ENCODE results near the gene PACS1. TPM values are rescaled to one million over a fixed set of nuclear protein-coding genes. Genes with fewer than 3 reads are reported as not detected.
A peak's percentile ranks its signal among the peaks of the same experiment; 100 is the strongest.

PACS1 gene
- total RNA-seq, 3 donors from 2014 or later, result 14.4 to 44.9 (median 18.9) TPM

GRCh38 chr11:66104057-66104638 is 34.1 kb downstream of the PACS1 start:
- DNase-seq (no peak), ATAC-seq (no peak)
- intact Hi-C loops (cut with DNase I, micrococcal nuclease), result no loop called here
- H3K4me1 ChIP-seq (ENCODE audit: low read depth), result no peaks in the 10 kb centered on the region
- no peaks in the 10 kb centered on the region for H3K36me3 ChIP-seq (ENCODE audit: low read depth)
- H3K4me3 ChIP-seq, result no peak overlapping the region
- H3K9me3 ChIP-seq, result no peaks in the 10 kb centered on the region
- no peak for TF ChIP-seq CTCF (IDR thresholded peaks at IDR 0.05)

- intact Hi-C loops (cut with DNase I, micrococcal nuclease), result no loop called here
- H3K4me1 ChIP-seq (ENCODE audit: low read depth), result no peaks in the 10 kb centered on the region
These were observed 36.9 kb downstream of the PACS1 start for GRCh38 chr11:66106786-66107599.

GRCh38 chr11:66107600-66108510 is 37.8 kb downstream of the PACS1 start:
- DNase-seq (no peak), ATAC-seq (no peak)
- peaks cover 4% of the 10 kb centered on the region for H3K4me1 ChIP-seq (ENCODE audit: low read depth)
- intact Hi-C loops (cut with DNase I, micrococcal nuclease), result no loop called here
- no peaks in the 10 kb centered on the region for H3K36me3 ChIP-seq (ENCODE audit: low read depth)
- no peaks in the 10 kb centered on the region for H3K9me3 ChIP-seq
- no peak for TF ChIP-seq CTCF (IDR thresholded peaks at IDR 0.05)
- no peak overlapping the region for H3K4me3 ChIP-seq

More at GRCh38 chr11:66106786-66107599, 36.9 kb downstream of the PACS1 start:
- no peak for TF ChIP-seq CTCF (IDR thresholded peaks at IDR 0.05)
- ATAC-seq, result no peak
- Histone ChIP-seq H3K9me3 (no peaks in the 10 kb centered on the region), H3K4me3 (no peak overlapping the region), H3K36me3 (ENCODE audit: low read depth) (no peaks in the 10 kb centered on the region)
- no peak for DNase-seq

GRCh38 chr11:66109294-66109693 is 39.2 kb downstream of the PACS1 start:
- Histone ChIP-seq H3K4me1 (ENCODE audit: low read depth) (peaks cover 5% of the 10 kb centered on the region), H3K4me3 (no peak overlapping the region), H3K9me3 (no peaks in the 10 kb centered on the region), H3K36me3 (ENCODE audit: low read depth) (no peaks in the 10 kb centered on the region)
- intact Hi-C loops (cut with DNase I, micrococcal nuclease), result no loop called here
- no peak for TF ChIP-seq CTCF (IDR thresholded peaks at IDR 0.05)
- DNase-seq, result no peak
- ATAC-seq, result no peak

- ATAC-seq (peak; percentile 18), DNase-seq (no peak)
- H3K4me3 ChIP-seq, result no peak overlapping the region
- no peaks in the 10 kb centered on the region for H3K36me3 ChIP-seq (ENCODE audit: low read depth)
- TF ChIP-seq CTCF (IDR thresholded peaks at IDR 0.05), result no peak
- intact Hi-C loops (cut with DNase I, micrococcal nuclease), result no loop called here
- H3K4me1 ChIP-seq (ENCODE audit: low read depth), result peaks cover 5% of the 10 kb centered on the region
- H3K9me3 ChIP-seq, result no peaks in the 10 kb centered on the region
These were observed 41.1 kb downstream of the PACS1 start for GRCh38 chr11:66111158-66111557.

All from mucosa of descending colon (tissue), 3 donors.